ELF-1 (cell line): ENCODE measurements around the gene RABL2A.
"Not testable (repeated sequence)": the region's sequence is repeated elsewhere in the genome, so short reads cannot be mapped to it uniquely, and the experiment has no call there.

Experiments
- DNase-seq: peaks from one replicate; pipeline ENCODE4 v3.0.0-alpha.2; 2016; ENCODE audit warnings: low read depth, low spot score

The RABL2A gene

DNA sequence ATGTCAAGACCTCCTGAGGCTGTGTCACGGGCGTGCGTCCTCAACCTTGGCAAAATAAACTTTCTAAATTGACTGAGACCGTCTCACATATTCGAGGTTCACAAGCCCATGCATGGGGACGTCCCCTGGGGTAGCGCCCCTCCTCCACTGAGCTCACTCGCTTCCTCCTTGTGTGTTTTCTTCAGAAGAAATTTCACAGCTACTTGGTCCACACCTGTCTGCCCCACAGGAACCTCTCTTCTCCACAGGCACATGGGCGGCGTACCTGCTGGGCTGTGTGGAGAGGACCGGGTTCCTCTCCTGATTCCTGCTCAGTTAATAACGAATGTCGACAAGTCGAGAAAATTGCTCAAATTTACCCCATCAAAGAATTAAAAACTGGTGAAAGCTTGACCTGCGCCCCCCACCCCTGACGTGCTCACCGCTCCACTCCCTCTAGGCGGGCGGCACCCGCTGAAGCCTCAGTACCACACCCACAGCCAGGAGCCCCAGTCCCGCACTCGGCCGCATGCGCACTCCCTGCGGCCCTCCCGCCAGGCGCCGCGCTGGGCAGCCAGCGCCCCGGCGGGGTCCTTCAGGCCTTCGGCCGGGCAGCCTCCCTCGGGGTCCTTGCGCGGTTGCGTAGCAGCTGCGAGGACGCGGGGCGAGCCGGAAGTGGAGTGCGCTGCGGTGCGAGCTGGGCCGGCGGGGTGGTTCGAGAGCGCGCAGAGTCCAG, at the start of gene RABL2A:
Gene RABL2A (plus strand): TSS at position 651 of the 715 bp plus-strand sequence. CDS start 1,341 bp downstream, outside the sequence.
- peak; percentile 93 for DNase-seq

DNA sequence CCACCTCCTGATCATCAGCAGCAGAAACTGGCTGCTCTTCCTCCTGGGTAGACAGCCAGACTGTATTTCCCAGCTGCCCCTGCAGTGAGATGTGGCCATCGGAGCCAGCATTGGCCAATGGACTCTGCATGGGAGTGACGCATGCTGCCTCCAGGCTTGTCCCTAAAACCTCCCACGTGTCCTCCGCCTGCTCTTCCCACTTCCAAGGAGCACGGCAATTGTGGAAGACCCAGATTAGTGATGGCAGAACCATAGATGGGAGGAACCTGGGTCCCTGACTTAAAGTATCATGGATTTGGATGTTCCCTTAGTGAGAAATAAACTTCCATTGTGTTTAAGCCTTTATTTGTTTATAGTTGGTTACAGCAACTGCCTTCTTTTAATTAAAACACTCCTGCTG, 48.6 kb upstream of the RABL2A start:
- DNase-seq, result not testable (repeated sequence)

DNA sequence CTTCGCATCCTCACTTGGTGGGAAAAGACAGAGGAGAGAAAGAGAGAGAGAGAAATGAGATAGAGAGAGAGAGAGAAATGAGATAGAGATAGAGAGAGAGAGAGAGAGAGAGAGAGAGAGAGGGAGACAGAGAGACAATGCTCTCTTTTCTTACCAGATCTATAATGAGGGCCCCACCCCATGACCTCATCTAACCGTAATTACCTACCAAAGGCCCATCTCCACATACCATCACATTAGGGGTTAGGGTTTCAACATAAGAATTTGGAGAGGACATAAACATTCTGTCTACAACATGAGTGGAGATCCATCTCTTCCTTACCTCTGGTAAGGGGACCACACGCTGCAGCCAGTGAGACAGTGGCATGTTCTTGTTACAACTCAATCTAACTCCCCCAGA, 44.6 kb upstream of the RABL2A start:
- DNase-seq, result not testable (repeated sequence)

DNA sequence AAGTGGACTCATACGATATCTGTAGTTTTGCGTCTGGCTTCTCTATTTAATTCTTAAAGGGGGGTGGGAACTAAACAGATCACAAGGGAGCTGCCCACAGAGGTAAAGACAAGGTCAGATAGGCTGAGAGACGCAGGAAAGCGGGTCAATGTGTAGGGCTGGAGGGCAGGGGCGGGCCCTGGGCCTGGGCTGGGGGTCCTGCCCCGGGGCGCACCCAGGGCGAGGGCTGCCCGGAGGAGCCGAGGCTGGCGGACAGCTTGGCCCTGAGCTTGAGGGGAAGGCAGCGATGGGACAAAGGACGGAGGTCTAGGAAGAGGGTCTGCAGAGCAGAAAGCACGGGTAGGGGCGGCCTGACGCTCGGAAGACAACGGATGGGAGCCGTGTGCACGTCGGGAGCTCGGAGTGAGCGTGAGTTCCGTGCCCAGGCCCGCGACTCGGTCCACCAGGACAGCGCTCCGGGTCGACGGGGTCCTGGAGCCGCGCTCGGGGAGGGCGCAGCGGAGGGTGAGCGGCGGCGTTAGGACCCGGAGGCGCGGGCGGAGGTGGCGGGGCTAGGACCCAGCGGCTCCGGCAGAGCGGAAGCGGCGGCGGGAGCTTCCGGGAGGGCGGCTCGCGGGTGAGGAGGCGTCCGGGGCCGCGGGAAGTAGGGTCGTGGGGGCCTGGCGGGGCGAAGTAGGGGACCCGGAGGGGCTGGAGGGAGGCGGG, 43.4 kb upstream of the RABL2A start:
- peak; percentile 84 for DNase-seq

DNA sequence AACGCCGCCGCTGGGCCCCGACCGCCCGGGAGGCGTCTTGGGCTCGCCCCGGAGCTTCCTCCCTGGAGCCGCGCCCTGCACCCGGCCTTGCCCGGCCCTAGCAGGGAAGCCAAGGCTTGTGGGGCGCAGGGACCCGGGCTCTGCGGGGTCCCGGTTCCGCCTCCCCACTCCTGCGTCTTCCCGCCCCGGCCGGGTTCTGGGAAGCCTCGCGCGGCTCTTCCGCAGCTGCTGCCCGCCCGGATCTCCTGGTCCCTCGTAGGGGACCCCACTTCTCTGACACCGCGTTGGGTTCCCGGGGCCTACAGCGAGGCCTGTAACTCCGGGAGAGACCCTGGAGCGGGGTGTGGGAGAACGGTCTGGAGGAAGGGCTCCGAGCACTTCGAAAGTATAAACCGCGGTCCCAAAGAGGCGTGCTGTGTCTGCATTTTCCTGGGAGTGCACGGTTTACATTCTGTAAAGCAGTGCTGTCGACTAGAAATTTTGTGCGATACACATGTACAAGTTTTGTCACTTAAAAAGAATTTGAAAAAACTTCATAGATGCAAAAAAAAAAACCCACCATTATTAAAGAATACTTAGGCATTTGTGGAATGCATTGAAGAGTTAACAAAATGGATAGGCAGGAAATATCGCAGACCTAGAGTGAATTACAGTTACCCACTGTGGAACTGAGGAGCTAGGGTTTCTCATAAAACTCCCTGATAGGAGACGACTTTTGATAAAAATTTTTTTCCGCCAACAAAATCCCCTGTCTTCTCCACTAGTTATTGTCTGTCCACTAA, 42.6 kb upstream of the RABL2A start:
- not testable (repeated sequence) for DNase-seq

DNA sequence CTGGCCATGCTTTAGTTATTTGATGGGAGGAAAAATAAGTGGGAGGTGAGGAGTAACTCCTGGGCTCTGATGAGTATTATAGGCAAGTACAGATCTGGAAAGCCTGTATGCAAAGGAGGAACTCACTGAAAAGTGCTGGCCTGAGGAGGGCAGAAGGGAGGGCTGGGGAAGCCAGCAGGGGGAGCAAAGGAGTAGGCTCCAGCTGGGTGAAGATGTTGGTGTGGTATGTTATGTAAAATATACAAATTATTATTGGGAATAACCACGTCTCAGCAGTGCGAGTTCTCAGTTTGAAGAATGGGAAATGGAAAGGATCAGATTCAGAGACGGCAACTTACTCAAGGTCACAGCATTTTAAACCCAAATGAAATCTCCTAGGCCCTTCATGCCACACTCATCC, 39.9 kb upstream of the RABL2A start:
- peak; percentile 39 for DNase-seq

DNA sequence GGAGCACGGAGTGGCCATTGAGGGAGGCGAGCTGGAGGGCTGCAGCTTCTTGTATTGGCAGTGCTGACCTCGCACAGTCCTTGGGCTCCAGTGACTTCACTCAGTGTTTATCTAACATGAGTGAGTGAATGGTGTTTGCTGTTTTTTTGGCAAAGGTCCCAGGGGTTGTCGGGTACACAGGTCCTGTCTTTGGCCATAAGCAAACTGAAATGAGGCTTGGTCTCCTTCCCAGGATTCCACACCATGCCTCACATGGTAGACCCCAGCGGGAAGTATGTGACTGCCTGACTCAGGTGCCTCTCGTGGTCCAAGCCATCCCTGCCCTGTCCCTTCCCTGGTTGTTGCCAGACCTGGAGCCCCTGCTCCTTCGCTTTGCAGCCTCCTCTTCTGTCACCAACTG, 37.5 kb upstream of the RABL2A start:
- not testable (repeated sequence) for DNase-seq

DNA sequence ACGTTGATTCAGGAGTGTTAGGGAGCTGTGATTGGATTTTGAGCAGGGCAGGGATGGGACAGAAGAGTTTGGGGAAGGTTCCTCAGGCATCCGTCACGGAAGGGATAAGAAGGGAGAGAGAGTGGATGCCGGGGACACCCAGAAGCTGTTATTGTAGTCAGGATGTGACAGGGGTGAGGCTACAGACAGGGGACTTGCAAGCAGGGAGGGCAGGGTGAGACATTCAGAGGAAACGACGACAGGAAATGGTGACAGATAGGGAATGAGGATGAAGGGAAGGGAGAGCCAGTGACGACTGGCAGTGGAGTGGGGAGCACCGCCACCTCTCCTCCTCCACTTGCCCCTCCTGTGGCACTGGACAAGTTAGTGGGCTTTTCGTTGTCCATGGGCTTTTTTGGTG, 35.1 kb upstream of the RABL2A start:
- not testable (repeated sequence) for DNase-seq

DNA sequence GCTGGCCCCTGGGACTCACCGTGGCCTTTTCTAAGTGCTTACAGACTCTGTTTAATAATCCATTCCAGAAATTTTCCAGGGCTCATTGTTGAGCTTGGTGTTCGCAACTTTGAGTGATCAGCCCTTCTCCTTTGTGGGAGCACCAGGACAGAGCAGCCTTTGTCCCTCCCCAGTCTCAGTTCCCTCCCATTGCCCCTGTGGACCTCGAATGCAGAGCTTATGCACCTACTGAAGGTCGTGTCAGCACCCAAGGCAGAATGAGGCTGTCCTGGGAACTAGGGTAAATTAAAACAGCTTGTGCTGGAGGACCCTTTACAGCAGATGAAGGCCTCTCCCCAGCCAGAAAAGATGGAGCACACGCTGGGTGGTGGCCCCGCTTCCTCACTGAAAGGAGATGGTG, 33.8 kb upstream of the RABL2A start:
- DNase-seq, result not testable (repeated sequence)

DNA sequence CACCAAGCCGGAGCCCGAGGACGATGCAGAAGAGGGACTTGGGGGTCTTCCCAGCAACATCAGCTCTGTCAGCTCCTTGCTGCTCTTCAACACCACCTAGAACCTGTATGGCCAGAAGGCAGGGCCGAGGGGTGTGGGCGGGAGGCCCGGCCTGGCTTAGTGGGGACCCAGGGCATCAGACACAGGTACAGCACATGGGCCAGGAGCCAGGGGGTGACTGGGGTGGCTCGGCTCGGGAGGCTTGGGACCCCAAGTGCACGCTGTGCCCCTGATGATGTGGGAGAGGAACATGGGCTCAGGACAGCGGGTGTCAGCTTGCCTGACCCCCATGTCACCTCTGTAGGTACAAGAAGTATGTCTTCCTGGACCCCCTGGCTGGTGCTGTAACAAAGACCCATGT, 31.3 kb upstream of the RABL2A start:
- DNase-seq, result not testable (repeated sequence)

DNA sequence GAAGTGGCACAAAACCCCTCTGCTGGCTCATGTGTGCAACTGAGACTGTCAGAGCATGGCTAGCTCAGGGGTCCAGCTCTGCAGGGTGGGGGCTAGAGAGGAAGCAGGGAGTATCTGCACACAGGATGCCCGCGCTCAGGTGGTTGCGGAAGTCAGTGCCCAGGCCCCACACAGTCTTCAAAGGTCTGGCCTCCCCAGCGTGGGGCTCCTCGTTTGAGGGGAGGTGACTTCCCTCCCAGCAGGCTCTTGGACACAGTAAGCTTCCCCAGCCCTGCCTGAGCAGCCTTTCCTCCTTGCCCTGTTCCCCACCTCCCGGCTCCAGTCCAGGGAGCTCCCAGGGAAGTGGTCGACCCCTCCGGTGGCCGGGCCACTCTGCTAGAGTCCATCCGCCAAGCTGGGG, 29.9 kb upstream of the RABL2A start:
- DNase-seq, result not testable (repeated sequence)

DNA sequence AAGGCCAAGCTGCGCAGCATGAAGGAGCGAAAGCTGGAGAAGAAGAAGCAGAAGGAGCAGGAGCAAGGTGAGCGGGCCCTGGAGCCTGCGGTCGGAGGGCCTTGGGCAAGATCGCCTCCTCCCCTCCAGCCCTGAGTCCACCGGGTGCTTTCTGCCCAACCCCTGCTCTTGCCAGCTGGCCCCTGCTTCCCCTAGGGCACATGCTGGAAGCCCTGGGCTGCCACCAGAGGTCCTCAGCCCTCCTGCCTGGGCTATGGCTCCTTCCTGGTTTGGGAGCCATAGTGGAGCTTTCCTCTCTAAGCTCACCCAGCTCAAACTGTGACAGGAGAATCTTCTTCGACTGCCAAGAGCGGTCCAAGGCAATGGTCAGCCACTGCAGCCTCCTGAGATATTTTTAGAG, 29.5 kb upstream of the RABL2A start:
- DNase-seq, result not testable (repeated sequence)

DNA sequence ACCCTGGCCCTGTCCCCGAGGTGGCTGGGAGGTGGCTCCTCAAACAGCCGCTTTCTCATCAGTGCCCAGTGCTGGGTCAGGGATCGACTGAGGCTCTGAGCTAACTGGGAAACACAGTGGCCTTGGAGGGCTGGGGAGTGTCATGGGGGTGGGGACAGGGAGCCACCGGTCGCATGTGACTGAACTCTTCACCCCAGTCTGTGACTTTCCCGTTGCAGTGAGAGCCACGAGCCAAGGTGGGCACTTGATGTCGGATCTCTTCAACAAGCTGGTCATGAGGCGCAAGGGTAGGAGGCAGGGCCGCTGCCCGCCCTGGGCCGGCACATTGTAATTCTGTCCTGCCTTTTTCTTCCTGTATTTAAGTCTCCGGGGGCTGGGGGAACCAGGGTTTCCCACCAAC, 28.9 kb upstream of the RABL2A start:
- DNase-seq, result not testable (repeated sequence)

DNA sequence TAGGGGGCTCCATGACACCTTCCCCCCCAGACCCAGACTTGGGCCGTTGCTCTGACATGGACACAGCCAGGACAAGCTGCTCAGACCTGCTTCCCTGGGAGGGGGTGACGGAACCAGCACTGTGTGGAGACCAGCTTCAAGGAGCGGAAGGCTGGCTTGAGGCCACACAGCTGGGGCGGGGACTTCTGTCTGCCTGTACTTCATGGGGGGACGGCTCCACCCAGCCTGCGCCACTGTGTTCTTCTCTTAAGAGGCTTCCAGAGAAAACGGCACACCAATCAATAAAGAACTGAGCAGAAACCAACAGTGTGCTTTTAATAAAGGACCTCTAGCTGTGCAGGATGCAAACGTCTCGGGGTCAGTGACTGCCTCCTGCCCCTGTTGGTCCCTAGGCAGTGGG, 28.3 kb upstream of the RABL2A start:
- not testable (repeated sequence) for DNase-seq

DNA sequence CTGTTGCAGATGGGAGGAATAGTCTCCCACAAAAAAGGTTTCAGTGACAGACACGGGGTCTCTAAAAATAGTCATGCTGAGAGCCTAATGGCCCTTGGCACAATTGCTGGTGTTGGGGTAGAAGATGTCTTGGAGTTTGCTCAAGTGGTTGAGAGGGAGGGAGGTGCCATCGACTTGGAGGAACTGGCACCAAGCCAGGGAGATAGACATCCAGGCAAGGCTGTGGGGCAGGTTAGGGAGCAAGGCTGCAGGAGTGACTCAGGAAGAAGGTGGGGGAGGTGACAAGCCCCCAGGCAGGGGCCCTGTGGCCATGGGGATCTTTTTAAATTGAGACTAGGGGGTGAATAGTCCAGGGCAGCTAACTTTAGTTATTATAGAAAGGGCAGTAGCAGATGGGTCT, 27.9 kb upstream of the RABL2A start:
- DNase-seq, result not testable (repeated sequence)

DNA sequence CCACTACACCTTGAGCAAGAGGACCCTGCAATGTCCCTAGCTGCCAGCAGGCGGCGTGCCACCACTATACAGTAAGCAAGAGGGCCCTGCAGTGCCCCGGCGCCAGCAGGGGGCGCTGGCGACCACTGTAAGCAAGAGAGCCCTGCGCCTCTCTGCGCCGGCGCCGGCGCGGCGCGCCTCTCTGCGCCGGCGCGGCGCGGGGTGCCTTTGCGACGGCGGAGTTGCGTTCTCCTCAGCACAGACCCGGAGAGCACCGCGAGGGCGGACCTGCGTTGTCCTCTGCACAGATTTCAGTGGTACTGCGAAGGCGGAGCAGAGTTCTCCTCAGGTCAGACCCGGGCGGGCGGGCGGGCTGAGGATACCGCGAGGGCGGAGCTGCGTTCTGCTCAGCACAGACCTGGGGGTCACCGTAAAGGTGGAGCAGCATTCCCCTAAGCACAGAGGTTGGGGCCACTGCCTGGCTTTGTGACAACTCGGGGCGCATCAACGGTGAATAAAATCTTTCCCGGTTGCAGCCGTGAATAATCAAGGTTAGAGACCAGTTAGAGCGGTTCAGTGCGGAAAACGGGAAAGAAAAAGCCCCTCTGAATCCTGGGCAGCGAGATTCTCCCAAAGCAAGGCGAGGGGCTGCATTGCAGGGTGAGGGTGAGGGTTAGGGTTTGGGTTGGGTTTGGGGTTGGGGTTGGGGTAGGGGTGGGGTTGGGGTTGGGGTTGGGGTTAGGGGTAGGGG, 24.9 kb upstream of the RABL2A start:
- peak; percentile 16 for DNase-seq

DNA sequence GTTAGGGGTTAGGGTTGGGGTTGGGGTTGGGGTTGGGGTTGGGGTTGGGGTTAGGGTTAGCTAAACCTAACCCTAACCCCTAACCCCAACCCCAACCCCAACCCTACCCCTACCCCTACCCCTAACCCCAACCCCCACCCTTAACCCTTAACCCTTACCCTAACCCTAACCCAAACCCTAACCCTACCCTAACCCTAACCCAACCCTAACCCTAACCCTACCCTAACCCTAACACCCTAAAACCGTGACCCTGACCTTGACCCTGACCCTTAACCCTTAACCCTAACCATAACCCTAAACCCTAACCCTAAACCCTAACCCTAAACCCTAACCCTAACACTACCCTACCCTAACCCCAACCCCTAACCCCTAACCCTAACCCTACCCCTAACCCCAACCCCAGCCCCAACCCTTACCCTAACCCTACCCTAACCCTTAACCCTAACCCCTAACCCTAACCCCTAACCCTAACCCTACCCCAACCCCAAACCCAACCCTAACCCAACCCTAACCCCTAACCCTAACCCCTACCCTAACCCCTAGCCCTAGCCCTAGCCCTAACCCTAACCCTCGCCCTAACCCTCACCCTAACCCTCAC, 24.1 kb upstream of the RABL2A start:
- DNase-seq, result no peak

DNA sequence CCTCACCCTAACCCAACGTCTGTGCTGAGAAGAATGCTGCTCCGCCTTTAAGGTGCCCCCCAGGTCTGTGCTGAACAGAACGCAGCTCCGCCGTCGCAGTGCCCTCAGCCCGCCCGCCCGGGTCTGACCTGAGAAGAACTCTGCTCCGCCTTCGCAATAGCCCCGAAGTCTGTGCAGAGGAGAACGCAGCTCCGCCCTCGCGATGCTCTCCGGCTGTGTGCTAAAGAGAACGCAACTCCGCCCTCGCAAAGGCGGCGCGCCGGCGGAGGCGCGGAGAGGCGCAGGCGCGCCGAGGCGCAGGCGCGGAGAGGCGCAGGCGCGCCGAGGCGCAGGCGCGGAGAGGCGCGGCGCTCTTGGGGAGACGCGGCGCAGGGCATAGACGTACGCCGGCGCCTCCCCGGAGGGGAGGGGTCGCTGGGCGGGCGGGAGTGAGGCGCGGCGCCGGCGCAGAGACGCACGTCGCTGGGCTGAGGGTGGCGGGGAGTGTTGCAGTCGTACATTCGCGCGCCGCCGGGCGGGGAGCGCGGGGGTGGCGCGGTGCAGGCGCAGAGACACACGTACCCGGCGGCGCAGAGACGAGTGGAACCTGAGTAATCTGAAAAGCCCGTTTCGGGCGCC, 23.5 kb upstream of the RABL2A start:
- peak; percentile 94 for DNase-seq

DNA sequence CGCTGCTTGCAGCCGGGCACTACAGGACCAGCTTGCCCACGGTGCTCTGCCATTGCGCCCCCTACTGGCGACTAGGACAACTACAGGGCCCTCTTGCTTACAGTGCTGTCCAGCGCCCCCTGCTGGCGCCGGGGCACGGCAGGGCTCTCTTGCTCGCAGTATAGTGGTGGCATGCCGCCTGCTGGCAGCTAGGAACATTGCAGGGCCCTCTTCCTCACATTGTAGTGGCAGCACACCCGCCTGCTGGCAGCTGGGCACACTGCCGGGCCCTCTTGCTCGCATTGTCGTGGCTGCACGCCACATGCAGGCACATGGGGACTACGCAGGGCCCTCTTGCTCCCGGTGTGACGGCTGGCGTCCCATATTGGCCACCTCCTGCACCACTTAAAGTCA, 23.0 kb upstream of the RABL2A start:
- DNase-seq, result peak; percentile 98

DNA sequence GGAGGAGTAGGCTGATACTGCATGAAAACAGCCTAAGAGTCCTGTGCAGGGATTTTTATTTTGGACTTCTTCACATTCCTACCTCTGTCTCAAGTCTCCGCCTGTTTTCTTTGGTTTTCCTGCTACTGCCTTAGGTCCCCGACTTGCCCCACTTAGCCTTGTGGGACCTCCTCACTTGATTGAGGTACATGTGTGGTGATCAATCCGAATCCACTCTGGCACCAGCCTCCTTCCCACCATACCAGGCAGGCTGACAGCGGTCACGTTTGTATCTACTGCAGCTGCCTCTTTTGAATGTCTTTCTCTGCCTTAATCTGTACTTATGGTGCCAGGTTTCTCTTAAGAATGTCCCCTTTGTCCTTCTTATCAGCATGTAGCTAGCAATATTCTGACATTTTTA, 22.4 kb upstream of the RABL2A start:
- DNase-seq, result not testable (repeated sequence)

DNA sequence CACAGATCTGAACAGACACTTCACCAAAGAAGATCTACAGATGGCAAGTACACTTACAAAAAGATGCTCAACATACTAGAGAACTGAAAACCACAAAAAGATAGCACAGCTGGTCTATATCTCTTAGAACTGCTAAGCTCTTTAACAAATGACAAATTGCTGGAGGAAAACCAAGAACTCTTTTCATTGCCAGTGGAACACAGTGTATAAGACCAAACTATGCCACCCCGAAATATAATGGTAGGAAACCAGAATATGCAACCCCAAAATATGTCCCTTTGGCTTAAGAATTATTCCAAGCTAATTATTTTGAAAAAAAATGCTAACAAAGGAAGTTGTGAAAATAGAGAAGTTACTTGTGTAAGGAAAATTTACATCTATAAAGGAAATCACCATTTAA, 21.0 kb upstream of the RABL2A start:
- not testable (repeated sequence) for DNase-seq
